Measurements from ENCODE around the gene LRP5. TPM values are rescaled to one million over a fixed set of nuclear protein-coding genes. Genes with fewer than 3 reads are reported as not detected.
"Not testable (repeated sequence)": the region's sequence is repeated elsewhere in the genome, so short reads cannot be mapped to it uniquely, and the experiment has no call there.

LRP5 gene
- polyA plus RNA-seq, 1 donor = 109 TPM

DNA sequence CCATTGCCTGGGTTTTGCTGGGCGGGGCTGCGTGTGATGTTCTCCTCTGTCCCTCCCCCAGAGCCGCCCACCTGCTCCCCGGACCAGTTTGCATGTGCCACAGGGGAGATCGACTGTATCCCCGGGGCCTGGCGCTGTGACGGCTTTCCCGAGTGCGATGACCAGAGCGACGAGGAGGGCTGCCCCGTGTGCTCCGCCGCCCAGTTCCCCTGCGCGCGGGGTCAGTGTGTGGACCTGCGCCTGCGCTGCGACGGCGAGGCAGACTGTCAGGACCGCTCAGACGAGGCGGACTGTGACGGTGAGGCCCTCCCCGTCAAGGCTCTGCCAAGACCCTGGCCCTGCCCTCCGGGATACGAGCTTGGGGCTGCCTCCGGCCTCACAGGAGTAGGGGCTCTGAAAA lies 121.2 kb downstream of the LRP5 start:
- no CpG with 5 or more reads among the region's 31 CpGs for WGBS (ENCODE audit: insufficient coverage, low lambda C conversion rate)
- Histone ChIP-seq H3K36me3 (ENCODE audit: control insufficient read depth, insufficient read depth, low read length) (peaks cover 89% of the 10 kb centered on the region), H3K9me3 (ENCODE audit: control insufficient read depth, low read depth, low read length) (peaks cover 8% of the 10 kb centered on the region), H3K4me3 (ENCODE audit: low read length) (no peak overlapping the region), H3K4me1 (ENCODE audit: control insufficient read depth, insufficient read depth, low read length) (no peaks in the 10 kb centered on the region), H3K27me3 (ENCODE audit: control insufficient read depth, insufficient read depth, low read length) (no peaks in the 10 kb centered on the region), H3K27ac (ENCODE audit: low read length) (no peak overlapping the region)
- no peak for DNase-seq

DNA sequence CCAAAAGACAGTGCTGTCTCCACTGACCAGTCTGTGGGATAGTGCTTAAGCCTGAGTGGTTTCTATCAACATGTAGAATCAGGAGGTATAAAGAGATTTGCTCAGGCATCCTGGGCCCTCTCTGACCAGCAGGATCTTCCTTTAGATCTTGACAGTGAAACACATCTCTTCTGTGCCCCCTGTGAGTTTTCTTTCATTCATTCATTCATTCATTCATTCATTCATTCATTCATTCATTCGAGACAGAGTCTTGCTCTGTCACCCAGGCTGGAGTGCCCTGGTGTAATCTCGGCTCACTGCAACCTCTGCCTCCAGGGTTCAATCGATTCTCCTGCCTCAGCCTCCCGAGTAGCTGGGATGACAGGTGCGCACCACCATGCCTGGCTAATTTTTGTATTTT lies 121.8 kb downstream of the LRP5 start:
- no CpG with 5 or more reads among the region's 5 CpGs for WGBS (ENCODE audit: insufficient coverage, low lambda C conversion rate)
- not testable (repeated sequence) for DNase-seq; H3K27me3 ChIP-seq (ENCODE audit: control insufficient read depth, insufficient read depth, low read length); H3K4me3 ChIP-seq (ENCODE audit: low read length); H3K4me1 ChIP-seq (ENCODE audit: control insufficient read depth, insufficient read depth, low read length); H3K27ac ChIP-seq (ENCODE audit: low read length); H3K9me3 ChIP-seq (ENCODE audit: control insufficient read depth, low read depth, low read length)
- peaks cover 89% of the 10 kb centered on the region for H3K36me3 ChIP-seq (ENCODE audit: control insufficient read depth, insufficient read depth, low read length)

DNA sequence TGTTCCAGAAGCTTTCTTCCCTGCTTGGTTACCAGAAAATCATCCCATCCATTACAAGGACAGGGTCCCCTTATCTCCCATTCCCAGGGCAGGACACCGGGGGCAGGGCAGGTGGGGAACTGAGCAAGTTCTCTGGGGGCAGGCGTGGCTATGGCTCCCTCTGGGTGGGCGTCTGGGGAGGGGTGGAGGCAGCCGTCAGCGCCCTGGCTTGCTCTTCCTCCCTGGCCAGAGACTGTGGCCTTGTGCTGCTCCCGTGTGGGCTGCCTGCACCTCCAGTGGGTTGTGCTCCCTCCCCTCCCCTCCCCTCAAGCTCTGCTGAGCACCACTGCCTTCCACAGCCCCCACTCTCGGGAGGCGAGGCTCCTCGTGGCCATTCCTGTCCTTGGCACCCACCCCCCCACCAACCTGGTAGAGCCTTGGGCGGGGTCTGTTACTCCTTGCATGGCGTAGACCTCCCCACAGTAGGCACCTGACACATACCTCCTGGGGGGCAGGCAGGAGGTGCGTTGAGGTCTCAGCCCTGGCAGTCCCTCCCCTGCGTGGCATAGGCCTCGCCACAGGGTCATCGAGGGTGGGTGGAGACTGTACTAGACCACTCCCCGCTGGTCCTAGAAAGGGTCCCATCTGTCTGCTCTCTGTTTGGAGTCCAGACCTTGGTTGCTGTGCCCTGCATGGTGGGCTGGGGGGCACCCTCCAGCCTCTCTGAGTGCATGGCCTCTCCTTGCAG lies 123.9 kb downstream of the LRP5 start:
- Histone ChIP-seq H3K27ac (ENCODE audit: low read length) (no peak overlapping the region), H3K4me1 (ENCODE audit: control insufficient read depth, insufficient read depth, low read length) (no peaks in the 10 kb centered on the region), H3K9me3 (ENCODE audit: control insufficient read depth, low read depth, low read length) (no peaks in the 10 kb centered on the region), H3K36me3 (ENCODE audit: control insufficient read depth, insufficient read depth, low read length) (peaks cover 92% of the 10 kb centered on the region), H3K4me3 (ENCODE audit: low read length) (no peak overlapping the region), H3K27me3 (ENCODE audit: control insufficient read depth, insufficient read depth, low read length) (no peaks in the 10 kb centered on the region)
- DNase-seq = no peak
- WGBS (ENCODE audit: insufficient coverage, low lambda C conversion rate) = no CpG with 5 or more reads among the region's 16 CpGs

DNA sequence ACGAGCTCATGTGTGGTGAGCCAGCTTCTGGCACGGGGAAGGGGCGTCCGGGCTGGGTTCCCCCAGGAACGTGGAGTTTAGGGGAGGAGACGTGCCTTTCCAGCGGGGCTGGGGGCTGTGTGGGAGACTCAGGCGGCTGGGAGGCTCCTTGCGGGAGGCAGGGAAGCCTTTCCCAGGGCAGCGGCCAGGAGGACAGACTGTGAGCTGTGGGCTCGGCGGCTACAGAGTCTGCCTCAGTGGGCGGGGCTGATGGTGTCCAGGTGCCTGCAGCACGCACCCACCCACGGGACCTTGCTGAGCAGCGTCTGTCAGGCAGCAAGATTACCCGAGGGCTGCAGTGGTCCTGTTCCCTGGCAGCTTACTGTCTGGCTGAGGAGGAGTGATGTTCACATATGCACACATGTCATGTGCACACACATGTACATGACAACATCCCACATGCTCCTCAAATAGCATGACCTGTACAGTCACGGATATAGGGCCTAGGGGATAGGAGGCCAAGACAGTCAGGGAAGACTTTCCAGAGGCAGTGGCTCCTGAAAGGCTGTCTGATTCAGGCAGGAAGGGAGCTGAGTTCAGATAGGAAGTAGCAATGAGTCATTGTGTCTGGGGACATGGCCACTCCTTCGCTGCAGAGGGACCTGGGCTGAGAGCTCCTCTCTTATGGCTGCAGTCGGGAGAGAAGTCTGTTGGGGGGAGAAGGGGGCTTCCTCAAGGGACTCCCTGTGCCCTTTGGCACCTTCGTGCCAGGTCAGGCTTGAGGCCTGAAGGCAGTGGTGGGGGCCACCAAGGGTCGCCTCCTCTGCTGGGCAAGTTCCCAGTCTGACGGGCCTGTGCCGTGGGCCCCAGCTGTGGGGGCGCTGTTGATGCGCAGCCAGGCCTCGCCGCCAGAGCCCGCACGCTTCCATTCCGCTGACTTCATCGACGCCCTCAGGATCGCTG lies 124.9 kb downstream of the LRP5 start:
- DNase-seq = no peak
- Histone ChIP-seq H3K27ac (ENCODE audit: low read length) (no peak overlapping the region), H3K27me3 (ENCODE audit: control insufficient read depth, insufficient read depth, low read length) (no peaks in the 10 kb centered on the region), H3K9me3 (ENCODE audit: control insufficient read depth, low read depth, low read length) (no peaks in the 10 kb centered on the region), H3K4me3 (ENCODE audit: low read length) (no peak overlapping the region), H3K4me1 (ENCODE audit: control insufficient read depth, insufficient read depth, low read length) (no peaks in the 10 kb centered on the region), H3K36me3 (ENCODE audit: control insufficient read depth, insufficient read depth, low read length) (peaks cover 91% of the 10 kb centered on the region)
- WGBS (ENCODE audit: insufficient coverage, low lambda C conversion rate) = no CpG with 5 or more reads among the region's 34 CpGs

DNA sequence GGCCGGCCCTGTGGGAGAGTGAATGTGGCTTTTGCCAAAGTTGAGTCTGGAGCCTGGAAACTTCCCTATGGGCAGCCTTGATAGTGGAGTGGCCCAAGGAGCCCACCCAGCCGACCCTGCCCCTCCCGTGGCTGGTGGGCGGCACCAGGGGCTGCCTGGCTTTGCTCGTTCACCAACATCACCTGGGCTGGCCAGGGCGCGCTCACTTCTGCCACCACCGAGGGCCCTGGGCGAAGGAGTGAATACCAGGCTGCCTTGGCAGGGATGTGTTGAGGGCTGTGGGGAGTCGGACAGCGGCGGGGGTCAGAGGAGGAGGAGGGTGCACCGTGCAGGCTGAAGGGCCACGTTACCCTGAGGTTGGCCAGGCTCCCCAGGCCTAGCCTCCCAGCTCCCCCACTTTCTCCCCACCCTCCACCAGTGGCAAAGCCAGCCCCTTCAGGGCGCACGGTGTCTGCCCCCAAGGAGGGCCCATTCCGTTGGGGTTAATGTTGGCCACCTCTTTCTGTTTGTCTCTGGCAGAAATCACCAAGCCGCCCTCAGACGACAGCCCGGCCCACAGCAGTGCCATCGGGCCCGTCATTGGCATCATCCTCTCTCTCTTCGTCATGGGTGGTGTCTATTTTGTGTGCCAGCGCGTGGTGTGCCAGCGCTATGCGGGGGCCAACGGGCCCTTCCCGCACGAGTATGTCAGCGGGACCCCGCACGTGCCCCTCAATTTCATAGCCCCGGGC lies 125.7 kb downstream of the LRP5 start:
- Histone ChIP-seq H3K27me3 (ENCODE audit: control insufficient read depth, insufficient read depth, low read length) (no peaks in the 10 kb centered on the region), H3K27ac (ENCODE audit: low read length) (no peak overlapping the region), H3K4me1 (ENCODE audit: control insufficient read depth, insufficient read depth, low read length) (no peaks in the 10 kb centered on the region), H3K4me3 (ENCODE audit: low read length) (no peak overlapping the region), H3K9me3 (ENCODE audit: control insufficient read depth, low read depth, low read length) (no peaks in the 10 kb centered on the region), H3K36me3 (ENCODE audit: control insufficient read depth, insufficient read depth, low read length) (peaks cover 91% of the 10 kb centered on the region)
- WGBS (ENCODE audit: insufficient coverage, low lambda C conversion rate) = no CpG with 5 or more reads among the region's 34 CpGs
- no peak for DNase-seq

DNA sequence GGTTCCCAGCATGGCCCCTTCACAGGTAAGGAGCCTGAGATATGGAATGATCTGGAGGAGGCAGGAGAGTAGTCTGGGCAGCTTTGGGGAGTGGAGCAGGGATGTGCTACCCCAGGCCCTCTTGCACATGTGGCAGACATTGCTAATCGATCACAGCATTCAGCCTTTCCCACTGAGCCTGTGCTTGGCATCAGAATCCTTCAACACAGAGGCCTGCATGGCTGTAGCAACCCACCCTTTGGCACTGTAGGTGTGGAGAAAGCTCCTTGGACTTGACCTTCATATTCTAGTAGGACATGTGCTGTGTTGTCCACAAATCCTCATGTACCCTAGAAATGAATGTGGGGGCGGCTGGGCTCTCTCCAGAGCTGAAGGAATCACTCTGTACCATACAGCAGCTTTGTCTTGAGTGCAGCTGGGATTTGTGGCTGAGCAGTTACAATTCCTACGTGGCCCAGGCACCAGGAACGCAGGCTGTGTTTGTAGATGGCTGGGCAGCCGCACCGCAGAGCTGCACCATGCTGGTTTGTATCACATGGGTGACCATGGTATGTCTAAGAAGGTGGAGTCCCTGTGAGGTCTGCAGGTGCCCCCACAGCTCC lies 126.4 kb downstream of the LRP5 start:
- H3K9me3 ChIP-seq (ENCODE audit: control insufficient read depth, low read depth, low read length) = no peaks in the 10 kb centered on the region
- no peak overlapping the region for H3K27ac ChIP-seq (ENCODE audit: low read length)
- H3K27me3 ChIP-seq (ENCODE audit: control insufficient read depth, insufficient read depth, low read length) = no peaks in the 10 kb centered on the region
- DNase-seq = no peak
- H3K36me3 ChIP-seq (ENCODE audit: control insufficient read depth, insufficient read depth, low read length) = peaks cover 85% of the 10 kb centered on the region
- no peak overlapping the region for H3K4me3 ChIP-seq (ENCODE audit: low read length)
- H3K4me1 ChIP-seq (ENCODE audit: control insufficient read depth, insufficient read depth, low read length) = no peaks in the 10 kb centered on the region
- no CpG with 5 or more reads among the region's 6 CpGs for WGBS (ENCODE audit: insufficient coverage, low lambda C conversion rate)

DNA sequence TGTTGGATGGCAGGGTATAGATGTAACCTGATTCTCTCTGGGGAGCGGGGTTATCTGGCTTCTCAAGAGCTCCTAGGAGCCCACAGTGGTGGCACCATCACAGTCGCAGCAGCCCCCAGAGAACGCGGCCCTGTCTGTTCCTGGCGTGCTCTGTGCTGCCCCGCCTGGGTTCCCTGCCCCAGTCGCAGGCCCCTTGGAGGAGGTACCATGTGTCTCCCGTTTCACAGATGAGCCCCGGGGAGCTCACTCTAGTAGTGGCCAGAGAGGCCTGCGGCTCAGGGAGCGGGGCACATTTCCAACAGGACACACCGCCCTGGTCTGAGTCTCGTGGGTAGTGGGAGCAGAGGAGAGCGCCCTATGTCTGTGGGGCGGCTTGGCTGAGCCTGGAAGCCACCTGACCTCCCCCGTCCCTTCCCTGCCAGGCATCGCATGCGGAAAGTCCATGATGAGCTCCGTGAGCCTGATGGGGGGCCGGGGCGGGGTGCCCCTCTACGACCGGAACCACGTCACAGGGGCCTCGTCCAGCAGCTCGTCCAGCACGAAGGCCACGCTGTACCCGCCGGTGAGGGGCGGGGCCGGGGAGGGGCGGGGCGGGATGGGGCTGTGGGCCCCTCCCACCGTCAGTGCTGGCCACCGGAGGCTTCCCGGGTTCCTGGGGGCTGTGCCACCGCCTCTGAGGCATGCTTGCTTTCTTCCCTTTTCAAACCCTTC lies 127.1 kb downstream of the LRP5 start:
- Histone ChIP-seq H3K27me3 (ENCODE audit: control insufficient read depth, insufficient read depth, low read length) (no peaks in the 10 kb centered on the region), H3K9me3 (ENCODE audit: control insufficient read depth, low read depth, low read length) (no peaks in the 10 kb centered on the region), H3K27ac (ENCODE audit: low read length) (no peak overlapping the region), H3K4me3 (ENCODE audit: low read length) (no peak overlapping the region), H3K36me3 (ENCODE audit: control insufficient read depth, insufficient read depth, low read length) (peaks cover 83% of the 10 kb centered on the region), H3K4me1 (ENCODE audit: control insufficient read depth, insufficient read depth, low read length) (no peaks in the 10 kb centered on the region)
- WGBS (ENCODE audit: insufficient coverage, low lambda C conversion rate) = no CpG with 5 or more reads among the region's 38 CpGs
- DNase-seq = no peak

DNA sequence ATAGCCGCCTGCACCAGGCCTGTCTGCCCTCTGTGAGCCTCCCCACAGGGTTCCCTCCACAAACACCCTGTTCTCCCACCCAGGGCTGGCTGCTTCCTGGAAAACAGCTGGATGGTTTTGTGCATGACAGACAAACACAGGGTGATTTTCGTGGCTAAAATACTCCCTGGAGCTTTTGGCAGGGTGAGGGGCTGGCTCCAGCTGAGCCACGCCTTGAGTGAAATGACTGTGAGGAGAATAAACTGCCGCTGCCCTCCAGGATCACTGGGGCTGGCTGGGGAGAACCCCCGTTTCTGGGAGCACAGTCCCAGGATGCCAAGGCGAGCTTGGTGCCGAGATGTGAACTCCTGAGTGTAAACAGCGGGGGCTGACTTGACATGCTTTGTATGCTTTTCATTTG lies 127.8 kb downstream of the LRP5 start:
- Histone ChIP-seq H3K4me3 (ENCODE audit: low read length) (no peak overlapping the region), H3K36me3 (ENCODE audit: control insufficient read depth, insufficient read depth, low read length) (peaks cover 80% of the 10 kb centered on the region), H3K27me3 (ENCODE audit: control insufficient read depth, insufficient read depth, low read length) (no peaks in the 10 kb centered on the region), H3K9me3 (ENCODE audit: control insufficient read depth, low read depth, low read length) (no peaks in the 10 kb centered on the region), H3K4me1 (ENCODE audit: control insufficient read depth, insufficient read depth, low read length) (no peaks in the 10 kb centered on the region), H3K27ac (ENCODE audit: low read length) (no peak overlapping the region)
- WGBS (ENCODE audit: insufficient coverage, low lambda C conversion rate) = no CpG with 5 or more reads among the region's 8 CpGs
- DNase-seq = no peak

DNA sequence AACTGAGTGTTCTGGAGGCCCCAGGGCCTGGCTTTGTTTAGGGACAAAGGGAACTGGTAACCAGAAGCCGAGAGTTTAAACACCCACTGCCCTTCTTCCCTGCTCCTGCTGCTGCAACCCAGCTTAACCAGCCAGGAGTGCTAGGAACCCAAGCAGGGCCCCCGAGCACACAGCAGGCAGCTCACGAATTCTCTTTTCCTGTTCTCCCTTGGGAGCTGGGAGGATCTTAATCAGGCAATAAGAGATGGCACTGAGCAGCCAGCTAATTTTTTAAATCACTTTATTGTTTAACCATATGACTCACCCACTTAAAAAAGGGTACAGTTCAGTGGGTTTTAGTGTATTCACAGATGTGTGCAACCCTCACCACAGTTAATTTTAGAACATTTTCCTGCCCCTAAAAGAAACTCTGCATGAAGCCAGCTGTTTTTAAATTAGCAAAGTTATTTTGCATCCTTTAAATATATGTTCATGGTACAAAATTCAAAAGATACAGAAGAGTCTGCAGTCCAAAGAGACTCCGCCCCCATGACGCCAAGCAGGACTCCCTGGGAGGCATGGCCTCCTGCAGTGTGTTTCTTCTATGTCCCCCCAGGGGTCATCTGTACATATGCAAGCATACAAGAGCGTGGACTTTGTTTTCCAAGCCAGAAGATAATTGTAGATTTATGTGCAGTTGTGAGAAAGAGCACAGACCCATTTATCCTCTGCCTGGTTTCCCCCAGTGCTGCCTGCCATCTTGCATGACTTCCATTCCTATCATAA lies 129.3 kb downstream of the LRP5 start:
- Histone ChIP-seq H3K27ac (ENCODE audit: low read length) (no peak overlapping the region), H3K9me3 (ENCODE audit: control insufficient read depth, low read depth, low read length) (no peaks in the 10 kb centered on the region), H3K27me3 (ENCODE audit: control insufficient read depth, insufficient read depth, low read length) (no peaks in the 10 kb centered on the region), H3K4me1 (ENCODE audit: control insufficient read depth, insufficient read depth, low read length) (no peaks in the 10 kb centered on the region), H3K36me3 (ENCODE audit: control insufficient read depth, insufficient read depth, low read length) (peaks cover 82% of the 10 kb centered on the region), H3K4me3 (ENCODE audit: low read length) (no peak overlapping the region)
- WGBS (ENCODE audit: insufficient coverage, low lambda C conversion rate) = no CpG with 5 or more reads among the region's 6 CpGs
- no peak for DNase-seq

Data from large intestine (tissue), 3 donors.